Measurements from ENCODE around the gene IL10.
A peak's percentile ranks its signal among the peaks of the same experiment; 100 is the strongest.

Gene IL10

GRCh38 chr1:206778031-206778430 lies 5.7 kb upstream of the IL10 start:
- H3K4me1 ChIP-seq (ENCODE audit: control insufficient read depth, insufficient read depth, low read length), result no peaks in the 10 kb centered on the region
- ChIA-PET CTCF (no interaction called here), POLR2A (no interaction called here)
- H3K36me3 ChIP-seq (ENCODE audit: control insufficient read depth in 2 of 2, insufficient read depth in 1 of 2, low read length in 2 of 2), result no peaks in the 10 kb centered on the region
- H3K4me3 ChIP-seq (ENCODE audit: low read depth, low read length), result no peak overlapping the region
- H3K9me3 ChIP-seq (ENCODE audit: control insufficient read depth, insufficient read depth, low read depth, low read length), result no peaks in the 10 kb centered on the region
- H3K27ac ChIP-seq (ENCODE audit: extremely low read depth, low read depth, low read length), result no peak overlapping the region
- TF ChIP-seq ZNF645 (tag by site-specific recombination; IDR thresholded peaks at IDR 0.05) (no peak), PATZ1 (tag by site-specific recombination; IDR thresholded peaks at IDR 0.05) (no peak), ZNF501 (tag by site-specific recombination; IDR thresholded peaks at IDR 0.05) (no peak), ZNF623 (tag by site-specific recombination; IDR thresholded peaks at IDR 0.05) (no peak), ZNF311 (tag by site-specific recombination; IDR thresholded peaks at IDR 0.05; ENCODE audit: borderline replicate concordance) (no peak), ZNF544 (tag by site-specific recombination; IDR thresholded peaks at IDR 0.05) (no peak), ZNF701 (tag by site-specific recombination; IDR thresholded peaks at IDR 0.05) (no peak), ZSCAN5A (tag by site-specific recombination; IDR thresholded peaks at IDR 0.05) (no peak), ZNF202 (tag by site-specific recombination; IDR thresholded peaks at IDR 0.05; ENCODE audit: borderline replicate concordance) (no peak), ZNF211 (tag by site-specific recombination; IDR thresholded peaks at IDR 0.05; ENCODE audit: low read depth) (no peak), ZNF76 (tag by site-specific recombination; IDR thresholded peaks at IDR 0.05; ENCODE audit: borderline replicate concordance, low read depth) (no peak), ZNF580 (tag by site-specific recombination; IDR thresholded peaks at IDR 0.05) (no peak), ZNF561 (tag by site-specific recombination; IDR thresholded peaks at IDR 0.05; ENCODE audit: borderline replicate concordance) (no peak), TRIM28 (IDR thresholded peaks at IDR 0.05; ENCODE audit: borderline replicate concordance, low read length) (no peak), ZNF174 (tag by site-specific recombination; IDR thresholded peaks at IDR 0.05) (no peak)

- H3K4me1 ChIP-seq (ENCODE audit: control insufficient read depth, insufficient read depth, low read length), result no peaks in the 10 kb centered on the region
- TF ChIP-seq OSR2 (tag by site-specific recombination; IDR thresholded peaks at IDR 0.05) (no peak), ZSCAN4 (tag by site-specific recombination; IDR thresholded peaks at IDR 0.05) (0 out of 2 replicates have a peak, but pooled peaks have one; percentile 24)
- no peak overlapping the region for H3K27ac ChIP-seq (ENCODE audit: extremely low read depth, low read depth, low read length)
- CTCF ChIA-PET, result interaction anchor here (0.6 kb wide), 1 partner anchor 204 kb away, joined by 3 read pairs; no protein-coding TSS in a partner anchor
- H3K36me3 ChIP-seq (ENCODE audit: control insufficient read depth in 2 of 2, insufficient read depth in 1 of 2, low read length in 2 of 2), result no peaks in the 10 kb centered on the region
- POLR2A ChIA-PET, result interaction anchor here (0.6 kb wide), 1 partner anchor 1015 kb away, joined by 3 read pairs; no protein-coding TSS in a partner anchor
- no peaks in the 10 kb centered on the region for H3K9me3 ChIP-seq (ENCODE audit: control insufficient read depth, insufficient read depth, low read depth, low read length)
- no peak overlapping the region for H3K4me3 ChIP-seq (ENCODE audit: low read depth, low read length)
Observed at GRCh38 chr1:206776229-206776628, 3.9 kb upstream of the IL10 start.
